ENCODE data around the gene OPCML.

Gene OPCML

GRCh38 chr11:133337951-133338418, 194.3 kb downstream of the OPCML start:
- Histone ChIP-seq H3K4me1 (ENCODE audit: control insufficient read depth, insufficient read depth, low read length, unreplicated experiment) (no peaks in the 10 kb centered on the region), H3K36me3 (ENCODE audit: insufficient read depth, low read length) (no peaks in the 10 kb centered on the region), H3K79me2 (ENCODE audit: control insufficient read depth, insufficient read depth, low read length, unreplicated experiment) (no peaks in the 10 kb centered on the region), H3K27ac (ENCODE audit: low read depth, low read length) (no peak overlapping the region), H3K4me3 (ENCODE audit: low read depth, low read length) (no peak overlapping the region), H2AFZ (ENCODE audit: low read length, unreplicated experiment) (no peak overlapping the region), H3K27me3 (ENCODE audit: insufficient read depth, low read length) (no peaks in the 10 kb centered on the region)

DNA sequence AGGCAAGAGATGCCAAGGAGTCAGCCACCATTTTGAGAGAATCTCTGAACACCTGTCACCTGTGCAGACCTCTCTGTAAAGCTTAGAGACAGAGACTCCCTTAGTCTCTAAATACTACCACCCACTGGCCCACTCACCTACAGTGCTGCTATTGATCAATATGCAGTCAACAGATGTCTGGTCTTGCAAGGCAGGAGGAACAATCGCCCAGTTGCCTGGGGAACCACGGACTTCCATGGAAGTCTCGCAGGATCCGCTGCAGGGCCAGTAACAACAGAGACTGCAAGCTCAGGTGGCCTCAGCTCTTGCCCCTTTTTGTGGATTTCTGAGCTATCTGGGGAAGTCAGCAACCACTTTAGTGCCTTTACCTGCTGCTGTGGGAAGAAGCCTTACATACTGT, 195.1 kb downstream of the OPCML start:
- Histone ChIP-seq H3K4me1 (ENCODE audit: control insufficient read depth, insufficient read depth, low read length, unreplicated experiment) (no peaks in the 10 kb centered on the region), H2AFZ (ENCODE audit: low read length, unreplicated experiment) (no peak overlapping the region), H3K27ac (ENCODE audit: low read depth, low read length) (no peak overlapping the region), H3K27me3 (ENCODE audit: insufficient read depth, low read length) (no peaks in the 10 kb centered on the region), H3K36me3 (ENCODE audit: insufficient read depth, low read length) (no peaks in the 10 kb centered on the region), H3K79me2 (ENCODE audit: control insufficient read depth, insufficient read depth, low read length, unreplicated experiment) (no peaks in the 10 kb centered on the region), H3K4me3 (ENCODE audit: low read depth, low read length) (no peak overlapping the region)

DNA sequence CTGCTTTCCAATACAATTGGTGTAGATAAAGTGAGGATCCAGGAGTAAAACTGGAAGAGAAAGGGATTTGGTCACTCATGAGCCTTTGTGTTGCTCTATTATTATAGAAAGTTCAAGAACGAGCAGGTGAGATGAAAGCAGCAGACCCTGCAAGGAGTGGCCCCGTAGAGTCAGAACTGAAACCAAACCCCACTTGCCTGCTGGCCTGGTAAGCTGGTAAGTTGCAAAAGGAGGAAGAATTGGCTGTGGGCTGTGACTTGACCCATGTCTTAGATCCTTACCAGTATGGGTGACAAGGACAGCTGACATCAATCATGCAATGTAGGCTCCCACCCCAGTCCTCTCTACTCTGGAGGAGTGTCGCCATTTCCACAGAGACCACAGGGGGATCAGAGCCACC, 201.3 kb downstream of the OPCML start:
- no peak overlapping the region for H3K4me3 ChIP-seq (ENCODE audit: low read depth, low read length)
- H3K4me1 ChIP-seq (ENCODE audit: control insufficient read depth, insufficient read depth, low read length, unreplicated experiment) = no peaks in the 10 kb centered on the region
- H2AFZ ChIP-seq (ENCODE audit: low read length, unreplicated experiment) = no peak overlapping the region
- no peak overlapping the region for H3K27ac ChIP-seq (ENCODE audit: low read depth, low read length)
- no peaks in the 10 kb centered on the region for H3K79me2 ChIP-seq (ENCODE audit: control insufficient read depth, insufficient read depth, low read length, unreplicated experiment)
- H3K36me3 ChIP-seq (ENCODE audit: insufficient read depth, low read length) = no peaks in the 10 kb centered on the region
- no peaks in the 10 kb centered on the region for H3K27me3 ChIP-seq (ENCODE audit: insufficient read depth, low read length)

GRCh38 chr11:133326849-133327248, 205.5 kb downstream of the OPCML start:
- Histone ChIP-seq H3K4me1 (ENCODE audit: control insufficient read depth, insufficient read depth, low read length, unreplicated experiment) (no peaks in the 10 kb centered on the region), H3K27me3 (ENCODE audit: insufficient read depth, low read length) (no peaks in the 10 kb centered on the region), H2AFZ (ENCODE audit: low read length, unreplicated experiment) (no peak overlapping the region), H3K27ac (ENCODE audit: low read depth, low read length) (no peak overlapping the region), H3K36me3 (ENCODE audit: insufficient read depth, low read length) (no peaks in the 10 kb centered on the region), H3K4me3 (ENCODE audit: low read depth, low read length) (no peak overlapping the region), H3K79me2 (ENCODE audit: control insufficient read depth, insufficient read depth, low read length, unreplicated experiment) (no peaks in the 10 kb centered on the region)

GRCh38 chr11:133326332-133326731, 206.0 kb downstream of the OPCML start:
- no peaks in the 10 kb centered on the region for H3K36me3 ChIP-seq (ENCODE audit: insufficient read depth, low read length)
- H3K27me3 ChIP-seq (ENCODE audit: insufficient read depth, low read length) = no peaks in the 10 kb centered on the region
- no peaks in the 10 kb centered on the region for H3K4me1 ChIP-seq (ENCODE audit: control insufficient read depth, insufficient read depth, low read length, unreplicated experiment)
- no peak overlapping the region for H3K4me3 ChIP-seq (ENCODE audit: low read depth, low read length)
- no peaks in the 10 kb centered on the region for H3K79me2 ChIP-seq (ENCODE audit: control insufficient read depth, insufficient read depth, low read length, unreplicated experiment)
- no peak overlapping the region for H3K27ac ChIP-seq (ENCODE audit: low read depth, low read length)
- no peak overlapping the region for H2AFZ ChIP-seq (ENCODE audit: low read length, unreplicated experiment)

- Histone ChIP-seq H3K79me2 (ENCODE audit: control insufficient read depth, insufficient read depth, low read length, unreplicated experiment) (no peaks in the 10 kb centered on the region), H3K27me3 (ENCODE audit: insufficient read depth, low read length) (no peaks in the 10 kb centered on the region), H2AFZ (ENCODE audit: low read length, unreplicated experiment) (no peak overlapping the region), H3K27ac (ENCODE audit: low read depth, low read length) (no peak overlapping the region), H3K4me3 (ENCODE audit: low read depth, low read length) (no peak overlapping the region), H3K36me3 (ENCODE audit: insufficient read depth, low read length) (no peaks in the 10 kb centered on the region), H3K4me1 (ENCODE audit: control insufficient read depth, insufficient read depth, low read length, unreplicated experiment) (no peaks in the 10 kb centered on the region)
Measured at GRCh38 chr11:133325711-133326110, 206.6 kb downstream of the OPCML start.

- no peaks in the 10 kb centered on the region for H3K27me3 ChIP-seq (ENCODE audit: insufficient read depth, low read length)
Measured at GRCh38 chr11:133323354-133323753, 208.9 kb downstream of the OPCML start.

DNA sequence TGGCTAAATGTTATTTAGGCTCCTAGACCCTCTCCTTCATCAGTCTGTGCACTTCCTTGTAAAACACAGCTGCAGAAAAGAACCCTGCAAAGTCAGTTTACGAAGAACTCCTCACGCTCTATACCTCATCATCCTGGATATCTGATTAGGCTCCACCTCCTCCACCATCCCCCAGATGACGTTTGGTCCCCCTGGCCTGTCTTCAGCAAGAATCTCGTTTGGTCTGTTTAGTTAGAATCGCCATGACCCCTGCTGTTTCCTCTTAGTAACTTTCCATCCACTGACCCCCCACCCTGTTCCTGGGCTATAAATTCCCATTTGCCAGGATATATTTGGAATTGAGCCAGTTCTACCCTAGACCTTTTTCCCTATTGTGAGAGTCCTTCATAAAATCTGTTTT, 214.1 kb downstream of the OPCML start:
- H3K27me3 ChIP-seq (ENCODE audit: insufficient read depth, low read length) = no peaks in the 10 kb centered on the region
- no peaks in the 10 kb centered on the region for H3K36me3 ChIP-seq (ENCODE audit: insufficient read depth, low read length)
- no peak overlapping the region for H3K4me3 ChIP-seq (ENCODE audit: low read depth, low read length)
- H2AFZ ChIP-seq (ENCODE audit: low read length, unreplicated experiment) = no peak overlapping the region
- no peaks in the 10 kb centered on the region for H3K4me1 ChIP-seq (ENCODE audit: control insufficient read depth, insufficient read depth, low read length, unreplicated experiment)
- no peaks in the 10 kb centered on the region for H3K79me2 ChIP-seq (ENCODE audit: control insufficient read depth, insufficient read depth, low read length, unreplicated experiment)
- H3K27ac ChIP-seq (ENCODE audit: low read depth, low read length) = no peak overlapping the region

More at GRCh38 chr11:133323354-133323753, 208.9 kb downstream of the OPCML start:
- Histone ChIP-seq H3K36me3 (ENCODE audit: insufficient read depth, low read length) (no peaks in the 10 kb centered on the region), H3K79me2 (ENCODE audit: control insufficient read depth, insufficient read depth, low read length, unreplicated experiment) (no peaks in the 10 kb centered on the region), H3K4me1 (ENCODE audit: control insufficient read depth, insufficient read depth, low read length, unreplicated experiment) (no peaks in the 10 kb centered on the region), H3K4me3 (ENCODE audit: low read depth, low read length) (no peak overlapping the region), H3K27ac (ENCODE audit: low read depth, low read length) (no peak overlapping the region), H2AFZ (ENCODE audit: low read length, unreplicated experiment) (no peak overlapping the region)

GRCh38 chr11:133311230-133311629, 221.1 kb downstream of the OPCML start:
- no peaks in the 10 kb centered on the region for H3K79me2 ChIP-seq (ENCODE audit: control insufficient read depth, insufficient read depth, low read length, unreplicated experiment)
- no peak overlapping the region for H2AFZ ChIP-seq (ENCODE audit: low read length, unreplicated experiment)
- H3K27me3 ChIP-seq (ENCODE audit: insufficient read depth, low read length) = no peaks in the 10 kb centered on the region
- H3K36me3 ChIP-seq (ENCODE audit: insufficient read depth, low read length) = no peaks in the 10 kb centered on the region
- H3K27ac ChIP-seq (ENCODE audit: low read depth, low read length) = no peak overlapping the region
- H3K4me1 ChIP-seq (ENCODE audit: control insufficient read depth, insufficient read depth, low read length, unreplicated experiment) = no peaks in the 10 kb centered on the region
- no peak overlapping the region for H3K4me3 ChIP-seq (ENCODE audit: low read depth, low read length)

GRCh38 chr11:133306019-133306418, 226.3 kb downstream of the OPCML start:
- Histone ChIP-seq H3K27ac (ENCODE audit: low read depth, low read length) (no peak overlapping the region), H3K27me3 (ENCODE audit: insufficient read depth, low read length) (no peaks in the 10 kb centered on the region), H3K4me3 (ENCODE audit: low read depth, low read length) (no peak overlapping the region), H3K79me2 (ENCODE audit: control insufficient read depth, insufficient read depth, low read length, unreplicated experiment) (no peaks in the 10 kb centered on the region), H3K4me1 (ENCODE audit: control insufficient read depth, insufficient read depth, low read length, unreplicated experiment) (no peaks in the 10 kb centered on the region), H3K36me3 (ENCODE audit: insufficient read depth, low read length) (no peaks in the 10 kb centered on the region), H2AFZ (ENCODE audit: low read length, unreplicated experiment) (no peak overlapping the region)

DNA sequence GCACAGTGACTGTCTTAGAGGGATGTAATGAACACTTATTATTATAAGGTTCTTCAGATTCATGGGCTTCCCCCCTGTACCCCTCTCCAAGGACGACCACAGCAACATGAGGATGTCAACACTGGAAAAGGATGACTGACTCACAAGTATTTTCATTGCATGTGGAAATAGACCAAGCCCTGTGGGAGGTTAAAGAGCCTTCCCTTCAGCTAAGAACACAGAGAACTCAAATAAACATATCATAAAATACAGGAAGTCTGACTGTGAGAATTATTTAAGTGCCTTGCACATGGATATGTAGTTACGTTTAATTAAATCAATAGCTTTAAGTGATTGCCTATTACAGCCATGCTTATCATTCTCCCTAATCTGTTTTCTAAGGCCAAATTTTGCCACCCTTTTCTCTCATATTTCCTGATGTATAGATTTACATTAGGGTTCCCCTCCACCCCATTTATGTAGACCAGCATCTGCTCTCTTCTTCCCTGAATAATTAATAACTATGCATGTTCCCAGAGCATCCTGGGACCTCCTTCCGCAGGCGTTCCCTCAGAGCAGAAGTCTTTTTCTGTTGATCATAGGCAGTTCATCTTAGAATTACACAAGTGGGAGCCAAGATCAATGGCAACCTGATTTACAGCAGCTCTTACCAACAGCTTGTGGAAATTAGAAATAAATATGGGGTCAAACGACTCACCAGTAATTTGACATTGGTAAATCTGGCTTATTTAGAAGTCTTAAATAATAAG, 226.9 kb downstream of the OPCML start:
- H3K27ac ChIP-seq (ENCODE audit: low read depth, low read length) = no peak overlapping the region
- H3K79me2 ChIP-seq (ENCODE audit: control insufficient read depth, insufficient read depth, low read length, unreplicated experiment) = no peaks in the 10 kb centered on the region
- H3K4me1 ChIP-seq (ENCODE audit: control insufficient read depth, insufficient read depth, low read length, unreplicated experiment) = no peaks in the 10 kb centered on the region
- no peaks in the 10 kb centered on the region for H3K36me3 ChIP-seq (ENCODE audit: insufficient read depth, low read length)
- no peaks in the 10 kb centered on the region for H3K27me3 ChIP-seq (ENCODE audit: insufficient read depth, low read length)
- H3K4me3 ChIP-seq (ENCODE audit: low read depth, low read length) = no peak overlapping the region
- H2AFZ ChIP-seq (ENCODE audit: low read length, unreplicated experiment) = no peak overlapping the region
